Measurements from ENCODE around the gene NR1D1. TPM values are rescaled to one million over a fixed set of nuclear protein-coding genes. Genes with fewer than 3 reads are reported as not detected.

NR1D1 gene
- total and polyA plus RNA-seq, 2 of the 13 experiments (the other 11 are each of a cell fraction or from before 2014, with no cell fraction given): 2.1 to 2.7 TPM

DNA sequence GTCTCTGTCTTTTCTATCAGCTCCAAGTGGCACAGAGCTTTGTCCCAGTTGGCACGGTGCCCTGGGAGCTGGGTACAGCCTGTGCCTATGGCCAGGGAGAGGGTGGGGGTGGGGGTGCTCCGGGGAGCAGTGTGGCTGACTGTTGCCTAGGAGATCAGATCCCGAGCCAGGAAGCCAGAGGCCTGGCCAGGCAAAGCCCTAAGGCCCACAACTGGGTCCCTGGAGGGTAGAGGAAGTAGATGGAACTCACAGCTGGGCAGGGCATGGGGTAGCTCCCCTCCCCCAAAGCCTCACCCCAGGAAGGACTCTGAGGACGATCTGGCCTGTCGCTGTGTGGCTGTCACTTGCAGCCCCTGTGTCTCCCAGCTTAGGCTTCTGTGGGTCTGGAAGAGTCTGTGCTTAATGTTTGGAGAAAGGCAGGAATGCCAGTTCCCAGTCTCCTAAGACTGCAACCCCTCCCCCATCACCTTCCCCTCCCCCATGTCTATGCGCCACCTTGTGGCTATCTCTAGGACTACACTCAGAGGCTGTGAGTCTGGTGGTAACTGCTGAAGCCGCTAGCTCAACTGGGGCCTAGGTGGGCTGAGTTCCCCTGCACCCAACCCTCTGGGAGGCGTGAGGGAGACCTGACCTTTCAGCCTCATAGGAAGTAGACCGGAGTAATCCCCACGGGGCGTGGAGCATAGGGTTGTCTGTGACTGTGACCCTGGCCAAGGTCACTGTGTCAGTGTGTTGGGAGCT is 25.0 kb downstream of the NR1D1 start (continued):
- TF ChIP-seq HNF4A (CRISPR knock-in tag; IDR thresholded peaks at IDR 0.05): peak; percentile 49
- no peak for TF ChIP-seq NFIB (CRISPR knock-in tag; IDR thresholded peaks at IDR 0.05; ENCODE audit: borderline replicate concordance)
- TF ChIP-seq TFAP4 (IDR thresholded peaks at IDR 0.05; ENCODE audit: borderline replicate concordance, low read depth): no peak
- TF ChIP-seq MED1 (CRISPR knock-in tag; IDR thresholded peaks at IDR 0.05): no peak
- no peak for TF ChIP-seq KDM6A (CRISPR knock-in tag; IDR thresholded peaks at IDR 0.05; ENCODE audit: low read depth)
- TF ChIP-seq IKZF5 (CRISPR knock-in tag; IDR thresholded peaks at IDR 0.05): 0 out of 2 replicates have a peak, but pooled peaks have one; percentile 31
- TF ChIP-seq ZNF549 (CRISPR knock-in tag; IDR thresholded peaks at IDR 0.05): no peak
- TF ChIP-seq PAX8 (CRISPR knock-in tag; IDR thresholded peaks at IDR 0.05; ENCODE audit: borderline replicate concordance): no peak
- no peak for TF ChIP-seq ZFP36 (IDR thresholded peaks at IDR 0.05; ENCODE audit: borderline replicate concordance, low read depth, low read length, partially characterized antibody)
- TF ChIP-seq NR2F6 (IDR thresholded peaks at IDR 0.05): peak; percentile 73; the same call in 1 of the 2 replicates
- peak; percentile 65 for TF ChIP-seq NR2F6 (CRISPR knock-in tag; IDR thresholded peaks at IDR 0.05)
- TF ChIP-seq, protein P1, sequence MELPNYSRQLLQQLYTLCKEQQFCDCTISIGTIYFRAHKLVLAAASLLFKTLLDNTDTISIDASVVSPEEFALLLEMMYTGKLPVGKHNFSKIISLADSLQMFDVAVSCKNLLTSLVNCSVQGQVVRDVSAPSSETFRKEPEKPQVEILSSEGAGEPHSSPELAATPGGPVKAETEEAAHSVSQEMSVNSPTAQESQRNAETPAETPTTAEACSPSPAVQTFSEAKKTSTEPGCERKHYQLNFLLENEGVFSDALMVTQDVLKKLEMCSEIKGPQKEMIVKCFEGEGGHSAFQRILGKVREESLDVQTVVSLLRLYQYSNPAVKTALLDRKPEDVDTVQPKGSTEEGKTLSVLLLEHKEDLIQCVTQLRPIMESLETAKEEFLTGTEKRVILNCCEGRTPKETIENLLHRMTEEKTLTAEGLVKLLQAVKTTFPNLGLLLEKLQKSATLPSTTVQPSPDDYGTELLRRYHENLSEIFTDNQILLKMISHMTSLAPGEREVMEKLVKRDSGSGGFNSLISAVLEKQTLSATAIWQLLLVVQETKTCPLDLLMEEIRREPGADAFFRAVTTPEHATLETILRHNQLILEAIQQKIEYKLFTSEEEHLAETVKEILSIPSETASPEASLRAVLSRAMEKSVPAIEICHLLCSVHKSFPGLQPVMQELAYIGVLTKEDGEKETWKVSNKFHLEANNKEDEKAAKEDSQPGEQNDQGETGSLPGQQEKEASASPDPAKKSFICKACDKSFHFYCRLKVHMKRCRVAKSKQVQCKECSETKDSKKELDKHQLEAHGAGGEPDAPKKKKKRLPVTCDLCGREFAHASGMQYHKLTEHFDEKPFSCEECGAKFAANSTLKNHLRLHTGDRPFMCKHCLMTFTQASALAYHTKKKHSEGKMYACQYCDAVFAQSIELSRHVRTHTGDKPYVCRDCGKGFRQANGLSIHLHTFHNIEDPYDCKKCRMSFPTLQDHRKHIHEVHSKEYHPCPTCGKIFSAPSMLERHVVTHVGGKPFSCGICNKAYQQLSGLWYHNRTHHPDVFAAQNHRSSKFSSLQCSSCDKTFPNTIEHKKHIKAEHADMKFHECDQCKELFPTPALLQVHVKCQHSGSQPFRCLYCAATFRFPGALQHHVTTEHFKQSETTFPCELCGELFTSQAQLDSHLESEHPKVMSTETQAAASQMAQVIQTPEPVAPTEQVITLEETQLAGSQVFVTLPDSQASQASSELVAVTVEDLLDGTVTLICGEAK (IDR thresholded peaks at IDR 0.05): no peak
- TF ChIP-seq, protein P1 (CRISPR knock-in tag; IDR thresholded peaks at IDR 0.05): no peak
- TF ChIP-seq TFDP1 (CRISPR knock-in tag; IDR thresholded peaks at IDR 0.05; ENCODE audit: borderline replicate concordance): no peak
- no peak for TF ChIP-seq ZNF253 (CRISPR knock-in tag; IDR thresholded peaks at IDR 0.05; ENCODE audit: borderline replicate concordance)
- TF ChIP-seq HOXA3 (CRISPR knock-in tag; IDR thresholded peaks at IDR 0.05): peak; percentile 45
- TF ChIP-seq ZFX (CRISPR knock-in tag; IDR thresholded peaks at IDR 0.05; ENCODE audit: low read depth): peak; percentile 74
- no peak for TF ChIP-seq YEATS2 (CRISPR knock-in tag; IDR thresholded peaks at IDR 0.05; ENCODE audit: borderline replicate concordance)
